Neuron (in vitro differentiated cells): ENCODE data around the gene SEPTIN8.

Experiments used
- H2AFZ ChIP-seq: one replicate; pipeline ENCODE4 v1.6.1; 2013; ENCODE audit warnings: low read depth, mild to moderate bottlenecking, inconsistent platforms, low read length, moderate library complexity
- H3K27me3 ChIP-seq: one replicate; pipeline ENCODE4 v1.6.1; 2013; ENCODE audit warnings: low read length; ENCODE audit not compliant: insufficient read depth
- H3K36me3 ChIP-seq: one replicate; pipeline ENCODE4 v1.6.1; 2013; ENCODE audit warnings: low read length; ENCODE audit not compliant: insufficient read depth
- H3K4me1 ChIP-seq: one replicate; pipeline ENCODE4 v1.6.1; 2013; ENCODE audit warnings: low read length; ENCODE audit not compliant: insufficient read depth
- H3K4me3 ChIP-seq: 2 replicates; pipeline ENCODE4 v1.5.1; 2013; ENCODE audit warnings: mild to moderate bottlenecking, low read length, moderate library complexity
- H3K9me3 ChIP-seq: one replicate; pipeline ENCODE4 v1.6.1; 2013; ENCODE audit warnings: low read length

The SEPTIN8 gene

GRCh38 chr5:132739232-132739631 is 37.8 kb downstream of the SEPTIN8 start:
- peaks cover 13% of the 10 kb centered on the region for H3K4me1 ChIP-seq
- H3K36me3 ChIP-seq, result no peaks in the 10 kb centered on the region
- H3K27me3 ChIP-seq, result no peaks in the 10 kb centered on the region
- H3K9me3 ChIP-seq, result peaks cover 2% of the 10 kb centered on the region
- no peak overlapping the region for H3K4me3 ChIP-seq
- H2AFZ ChIP-seq, result no peak overlapping the region

GRCh38 chr5:132737982-132738681 is 38.9 kb downstream of the SEPTIN8 start:
- H3K9me3 ChIP-seq, result peaks cover 2% of the 10 kb centered on the region
- peak overlapping the region; percentile 91 for H2AFZ ChIP-seq
- H3K4me1 ChIP-seq, result peaks cover 13% of the 10 kb centered on the region
- peak overlapping the region; percentile 87 for H3K4me3 ChIP-seq
- H3K36me3 ChIP-seq, result no peaks in the 10 kb centered on the region
- no peaks in the 10 kb centered on the region for H3K27me3 ChIP-seq

GRCh38 chr5:132736853-132737833 is 39.9 kb downstream of the SEPTIN8 start, which contains the start of gene KIF3A:
KIF3A (minus strand) TSS chr5:132737546; CDS start chr5:132737419, 127 bp downstream.
- Histone ChIP-seq H3K9me3 (peaks cover under 1% of the 10 kb centered on the region), H3K4me1 (peaks cover 13% of the 10 kb centered on the region), H3K4me3 (peak within 1 kb of the TSS; percentile 87), H3K27me3 (no peaks in the 10 kb centered on the region), H3K36me3 (peaks cover 2% of the 10 kb centered on the region), H2AFZ (peak within 1 kb of the TSS; percentile 91)

- no peaks in the 10 kb centered on the region for H3K9me3 ChIP-seq
- no peak overlapping the region for H2AFZ ChIP-seq
- H3K4me1 ChIP-seq, result peaks cover 13% of the 10 kb centered on the region
- H3K36me3 ChIP-seq, result peaks cover 8% of the 10 kb centered on the region
- H3K27me3 ChIP-seq, result no peaks in the 10 kb centered on the region
- H3K4me3 ChIP-seq, result no peak overlapping the region
Measured at GRCh38 chr5:132734687-132735086, 42.4 kb downstream of the SEPTIN8 start.

GRCh38 chr5:132733499-132734148 is 43.4 kb downstream of the SEPTIN8 start:
- Histone ChIP-seq H3K4me3 (no peak overlapping the region), H2AFZ (no peak overlapping the region), H3K4me1 (peaks cover 13% of the 10 kb centered on the region), H3K27me3 (no peaks in the 10 kb centered on the region), H3K9me3 (no peaks in the 10 kb centered on the region), H3K36me3 (peaks cover 8% of the 10 kb centered on the region)

GRCh38 chr5:132729896-132730295 is 47.1 kb downstream of the SEPTIN8 start:
- H2AFZ ChIP-seq, result no peak overlapping the region
- no peaks in the 10 kb centered on the region for H3K9me3 ChIP-seq
- H3K27me3 ChIP-seq, result no peaks in the 10 kb centered on the region
- H3K4me1 ChIP-seq, result no peaks in the 10 kb centered on the region
- H3K4me3 ChIP-seq, result no peak overlapping the region
- peaks cover 12% of the 10 kb centered on the region for H3K36me3 ChIP-seq

GRCh38 chr5:132725745-132726144 is 51.3 kb downstream of the SEPTIN8 start:
- no peaks in the 10 kb centered on the region for H3K9me3 ChIP-seq
- H3K4me3 ChIP-seq, result no peak overlapping the region
- peaks cover 11% of the 10 kb centered on the region for H3K36me3 ChIP-seq
- H2AFZ ChIP-seq, result no peak overlapping the region
- H3K4me1 ChIP-seq, result no peaks in the 10 kb centered on the region
- H3K27me3 ChIP-seq, result no peaks in the 10 kb centered on the region

- no peaks in the 10 kb centered on the region for H3K4me1 ChIP-seq
- peaks cover 18% of the 10 kb centered on the region for H3K36me3 ChIP-seq
- H3K9me3 ChIP-seq, result no peaks in the 10 kb centered on the region
- no peaks in the 10 kb centered on the region for H3K27me3 ChIP-seq
- H3K4me3 ChIP-seq, result no peak overlapping the region
- no peak overlapping the region for H2AFZ ChIP-seq
Measured at GRCh38 chr5:132718544-132719312, 58.3 kb downstream of the SEPTIN8 start.

GRCh38 chr5:132714456-132715307 is 62.4 kb downstream of the SEPTIN8 start:
- Histone ChIP-seq H3K36me3 (peaks cover 18% of the 10 kb centered on the region), H3K4me1 (no peaks in the 10 kb centered on the region), H3K4me3 (no peak overlapping the region), H2AFZ (no peak overlapping the region), H3K27me3 (no peaks in the 10 kb centered on the region), H3K9me3 (no peaks in the 10 kb centered on the region)

- Histone ChIP-seq H3K27me3 (no peaks in the 10 kb centered on the region), H2AFZ (no peak overlapping the region), H3K4me1 (no peaks in the 10 kb centered on the region), H3K36me3 (peaks cover 9% of the 10 kb centered on the region), H3K4me3 (no peak overlapping the region), H3K9me3 (no peaks in the 10 kb centered on the region)
Measured at GRCh38 chr5:132708645-132709044, 68.4 kb downstream of the SEPTIN8 start.

- Histone ChIP-seq H2AFZ (no peak overlapping the region), H3K4me3 (no peak overlapping the region), H3K36me3 (peaks cover 34% of the 10 kb centered on the region), H3K9me3 (no peaks in the 10 kb centered on the region), H3K27me3 (no peaks in the 10 kb centered on the region), H3K4me1 (no peaks in the 10 kb centered on the region)
Measured at GRCh38 chr5:132704875-132705274, 72.2 kb downstream of the SEPTIN8 start.
